ENCODE measurements around the gene ISG15.
"Not testable (repeated sequence)": the region's sequence is repeated elsewhere in the genome, so short reads cannot be mapped to it uniquely, and the experiment has no call there.

Gene ISG15

DNA sequence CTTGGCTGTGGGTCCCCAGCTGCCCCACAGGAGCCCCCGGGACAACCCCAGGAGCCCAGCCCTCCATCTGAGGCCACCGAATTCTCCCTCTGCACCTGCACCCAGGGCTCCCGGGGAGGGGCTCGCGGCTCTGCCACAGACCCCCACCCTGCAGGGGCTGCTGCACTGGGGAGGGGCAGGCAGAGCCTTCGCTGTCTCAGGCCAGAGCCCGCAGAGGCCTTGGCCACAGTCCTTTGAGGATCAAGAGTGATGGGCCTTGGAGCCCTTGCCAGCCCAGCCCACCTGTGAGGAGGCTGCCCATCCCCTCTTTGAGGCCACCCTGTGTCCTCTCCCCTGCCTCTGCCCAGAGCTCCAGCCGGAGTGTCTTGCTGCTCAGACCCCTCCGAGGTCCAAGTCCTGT is 37.9 kb upstream of the ISG15 start:
- no peak for DNase-seq (ENCODE audit: low read depth in 1 of 2, low spot score in 1 of 2)

DNA sequence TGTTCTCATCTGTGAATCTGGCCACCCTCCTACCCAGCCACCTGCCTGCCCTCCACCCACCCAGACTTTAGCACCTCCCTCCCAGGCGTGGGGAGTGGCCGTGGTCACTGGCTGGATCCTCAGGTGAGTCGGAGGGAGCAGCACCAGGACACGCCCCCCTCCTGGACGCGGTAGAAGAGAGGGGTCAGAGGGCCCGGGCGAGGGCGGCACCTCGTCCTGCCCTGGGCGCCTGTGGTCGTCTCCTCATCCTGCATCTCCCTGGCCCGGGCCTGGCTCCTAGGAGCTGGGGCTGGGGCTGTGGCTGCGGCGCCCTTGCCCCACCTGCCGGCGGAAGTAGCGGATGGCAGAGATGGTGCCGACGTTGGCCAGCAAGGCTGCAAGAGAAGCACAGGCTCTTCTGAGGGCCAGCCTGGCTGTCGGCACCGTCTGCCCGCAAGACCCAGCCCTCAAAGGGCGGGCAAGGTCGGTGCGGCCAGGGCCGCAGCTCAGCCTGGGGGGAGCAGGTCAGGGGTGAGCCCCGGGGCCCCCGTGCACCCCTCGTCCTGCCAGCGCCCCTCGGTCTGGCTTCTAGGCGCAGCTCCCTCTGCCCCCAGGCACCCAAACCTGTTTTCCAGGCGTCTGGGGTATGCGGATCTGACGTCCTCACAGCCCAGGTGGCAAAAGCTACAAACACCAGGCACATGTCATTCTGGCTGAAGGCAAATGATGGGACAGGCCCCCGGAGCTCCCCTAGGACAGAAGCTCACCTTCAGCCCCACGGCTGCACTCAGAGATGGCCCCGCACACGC is 37.2 kb upstream of the ISG15 start:
- peak; percentile 38 to 57 for DNase-seq (ENCODE audit: low read depth in 1 of 2, low spot score in 1 of 2)

DNA sequence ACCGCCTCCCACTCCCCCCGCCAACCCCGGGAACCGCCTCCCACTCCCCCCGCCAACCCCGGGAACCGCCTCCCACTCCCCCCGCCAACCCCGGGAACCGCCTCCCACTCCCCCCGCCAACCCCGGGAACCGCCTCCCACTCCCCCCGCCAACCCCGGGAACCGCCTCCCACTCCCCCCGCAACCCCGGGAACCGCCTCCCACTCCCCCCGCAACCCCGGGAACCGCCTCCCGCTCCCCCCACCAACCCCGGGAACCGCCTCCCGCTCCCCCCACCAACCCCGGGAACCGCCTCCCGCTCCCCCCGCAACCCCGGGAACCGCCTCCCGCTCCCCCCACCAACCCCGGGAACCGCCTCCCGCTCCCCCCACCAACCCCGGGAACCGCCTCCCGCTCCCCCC is 36.5 kb upstream of the ISG15 start:
- DNase-seq (ENCODE audit: low read depth in 1 of 2, low spot score in 1 of 2) = not testable (repeated sequence)

DNA sequence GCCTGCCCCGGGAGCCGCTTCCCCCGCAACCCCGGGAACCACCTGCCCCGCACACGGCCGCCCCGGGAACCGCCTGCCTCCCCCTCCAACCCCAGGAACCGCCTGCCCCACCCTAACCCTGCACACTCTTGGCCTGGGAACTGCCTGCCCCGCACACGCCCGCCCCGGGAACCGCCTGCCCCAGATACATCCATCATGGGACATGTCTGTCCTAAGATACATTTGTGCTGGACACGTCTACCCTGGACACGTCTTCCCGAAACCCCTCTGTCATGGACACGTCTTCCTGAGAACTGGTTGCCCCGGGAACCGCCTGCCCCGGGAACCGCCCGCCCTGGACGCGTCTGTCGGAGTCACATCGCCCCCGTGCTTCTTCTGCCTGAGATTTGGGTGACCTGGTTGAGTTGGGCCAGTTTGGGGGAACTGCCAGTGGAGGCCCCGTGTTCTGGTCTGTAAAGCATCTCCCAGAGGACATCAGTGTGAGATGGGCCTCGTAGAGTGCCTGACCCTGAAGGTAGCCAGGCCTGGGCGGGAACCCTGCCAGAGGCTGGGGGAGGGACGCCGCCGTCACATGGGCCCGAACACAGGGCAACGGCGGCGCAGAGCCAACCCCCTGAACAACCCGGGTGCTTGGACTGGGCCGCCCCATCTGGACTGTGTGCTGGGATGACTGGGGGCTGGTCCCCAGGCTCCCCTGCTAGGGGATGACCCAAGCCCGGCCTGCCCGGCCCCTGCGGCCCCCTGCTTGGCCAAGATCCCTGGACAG is 35.0 kb upstream of the ISG15 start:
- no peak for DNase-seq (ENCODE audit: low read depth in 1 of 2, low spot score in 1 of 2)

DNA sequence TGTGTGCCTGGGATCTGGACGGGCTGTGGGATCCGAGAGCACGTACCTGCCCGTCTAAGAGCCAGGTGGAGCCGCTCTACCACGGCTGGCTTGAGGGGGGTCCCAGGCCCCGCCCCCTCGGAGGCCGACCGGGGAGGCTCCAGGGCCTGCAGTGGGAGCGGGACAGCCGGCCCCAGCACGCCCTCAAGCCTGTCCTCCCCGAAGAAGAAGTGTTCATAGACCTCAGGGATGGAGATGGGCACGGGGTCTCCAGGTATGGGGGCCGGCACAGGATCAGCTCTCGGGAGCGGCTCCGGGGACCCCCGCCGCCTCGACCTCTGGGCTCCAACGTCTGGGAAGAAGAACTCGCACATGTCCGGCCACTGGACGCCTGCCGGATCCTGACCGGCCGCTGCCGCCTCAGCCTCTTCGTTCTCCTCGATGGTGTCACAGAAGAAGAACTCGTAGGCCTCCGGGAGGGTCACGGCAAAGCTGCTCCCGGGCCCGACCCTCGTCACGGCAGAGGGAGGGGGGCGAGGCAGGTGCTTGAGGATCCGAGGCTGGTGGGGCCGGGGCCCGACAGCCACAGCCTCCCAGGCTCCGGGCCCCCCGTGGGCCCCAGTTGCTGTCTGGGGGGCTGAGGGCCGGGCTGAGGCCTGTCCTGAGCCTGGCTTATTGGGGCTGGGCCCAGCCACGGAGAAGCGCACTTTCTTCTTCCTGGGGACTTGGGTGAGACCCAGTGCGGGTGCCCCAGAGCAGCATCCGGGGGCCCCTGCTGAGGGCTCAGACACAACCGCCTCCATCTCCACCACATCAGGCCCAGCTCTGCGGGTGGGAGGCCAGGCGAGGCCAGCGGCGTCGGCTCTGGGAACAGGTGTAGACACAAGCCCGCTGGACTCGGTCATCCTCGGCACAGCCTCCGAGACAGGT is 34.2 kb upstream of the ISG15 start:
- no peak for DNase-seq (ENCODE audit: low read depth in 1 of 2, low spot score in 1 of 2)

DNA sequence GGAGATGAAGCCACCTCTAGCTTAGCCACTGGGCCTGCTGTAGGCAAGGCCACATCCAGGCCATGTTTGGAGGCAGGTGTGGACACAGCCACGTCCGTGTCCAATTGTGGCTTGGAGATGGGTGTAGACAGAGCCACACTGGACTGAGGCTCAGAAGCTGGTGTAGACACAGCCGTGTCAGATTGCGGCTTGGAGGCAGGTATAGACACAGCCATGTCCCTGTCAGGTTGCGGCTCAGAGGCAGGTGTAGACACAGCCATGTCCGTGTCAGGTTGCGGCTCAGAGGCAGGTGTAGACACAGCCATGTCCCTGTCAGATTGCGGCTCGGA is 33.6 kb upstream of the ISG15 start:
- DNase-seq (ENCODE audit: low read depth in 1 of 2, low spot score in 1 of 2) = no peak

DNA sequence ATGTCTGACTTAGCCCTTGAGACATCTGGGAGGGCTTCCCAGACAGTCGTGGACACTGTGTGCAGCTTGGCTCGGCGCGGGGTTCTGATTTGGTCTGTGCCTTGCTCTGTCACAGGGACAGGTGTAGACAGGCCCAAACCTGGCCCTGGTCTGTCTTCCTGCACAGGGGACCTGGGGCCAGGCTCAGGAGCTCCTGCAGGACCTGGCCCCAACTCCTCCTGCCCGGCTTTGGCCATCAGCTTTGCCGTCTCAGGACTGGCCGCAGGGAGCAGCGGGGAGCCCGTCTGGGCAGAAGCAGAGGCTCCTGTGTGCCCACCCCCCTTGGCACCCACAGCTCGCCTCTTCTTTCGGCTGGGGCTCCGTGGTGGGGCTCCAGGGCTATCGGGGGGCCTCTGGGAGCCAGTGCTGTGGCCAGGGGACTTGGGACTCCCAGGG is 33.1 kb upstream of the ISG15 start:
- DNase-seq (ENCODE audit: low read depth in 1 of 2, low spot score in 1 of 2) = no peak

DNA sequence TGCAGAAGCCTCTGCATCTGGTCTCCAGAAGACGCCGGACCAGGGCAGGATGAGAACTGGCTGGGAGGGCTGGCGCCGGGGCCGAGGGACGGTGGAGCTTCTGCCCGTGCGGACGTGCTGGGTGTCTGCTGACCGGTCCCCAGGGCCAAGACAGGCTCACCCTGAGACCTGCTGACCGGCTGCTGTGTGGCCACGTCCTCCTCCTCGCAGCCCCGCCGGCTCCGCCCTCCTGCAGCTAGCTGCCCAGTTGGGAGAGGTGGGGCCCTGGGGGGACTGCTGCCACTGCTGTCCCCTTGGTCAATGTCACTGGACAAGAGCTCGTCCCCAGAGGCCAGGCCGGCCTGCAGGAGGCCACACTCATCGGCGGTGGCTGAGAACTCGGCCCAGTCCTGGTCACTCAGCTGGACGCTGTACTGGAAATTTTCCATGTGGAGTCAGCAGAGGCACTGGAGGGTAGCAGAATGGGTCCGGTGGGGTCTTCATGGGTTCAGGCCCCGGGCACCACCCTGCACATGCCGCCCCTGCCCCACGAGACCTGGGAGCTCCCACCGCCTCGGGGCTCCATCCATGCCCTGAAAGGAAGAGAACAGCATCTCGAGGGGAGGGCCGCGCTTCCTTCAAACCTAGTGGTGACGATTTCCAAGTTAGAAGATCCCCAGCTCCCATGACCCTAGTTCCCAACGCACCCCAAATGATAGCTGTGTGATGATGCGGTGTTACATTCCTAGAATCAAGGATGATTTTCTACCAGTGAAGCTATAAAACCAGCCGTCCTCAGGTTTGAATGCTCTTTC is 32.5 kb upstream of the ISG15 start:
- DNase-seq (ENCODE audit: low read depth in 1 of 2, low spot score in 1 of 2) = no peak

DNA sequence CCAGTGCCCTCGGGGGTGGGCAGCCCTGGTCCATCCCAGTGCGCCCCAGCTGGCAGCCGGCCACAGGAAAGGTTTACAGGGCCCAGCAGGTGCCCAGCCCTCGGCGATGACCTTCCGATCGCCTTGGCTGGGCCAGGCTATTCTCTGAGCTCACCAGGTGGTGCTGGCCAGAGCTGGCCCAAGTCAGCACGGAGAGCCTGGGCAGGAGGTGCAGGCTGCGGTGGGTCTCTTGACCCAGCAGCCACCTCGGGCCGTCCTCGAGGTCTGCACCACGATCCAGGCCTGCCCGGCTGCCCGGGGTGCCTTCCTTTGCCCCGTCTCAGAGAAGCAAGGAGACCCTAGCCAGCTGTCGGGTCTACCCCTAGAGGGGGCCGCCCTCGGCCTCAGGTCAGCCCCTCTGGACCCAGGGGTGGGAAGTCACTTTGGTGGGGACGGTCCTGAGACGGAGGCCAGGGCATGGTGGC is 31.8 kb upstream of the ISG15 start:
- DNase-seq (ENCODE audit: low read depth in 1 of 2, low spot score in 1 of 2) = no peak

DNA sequence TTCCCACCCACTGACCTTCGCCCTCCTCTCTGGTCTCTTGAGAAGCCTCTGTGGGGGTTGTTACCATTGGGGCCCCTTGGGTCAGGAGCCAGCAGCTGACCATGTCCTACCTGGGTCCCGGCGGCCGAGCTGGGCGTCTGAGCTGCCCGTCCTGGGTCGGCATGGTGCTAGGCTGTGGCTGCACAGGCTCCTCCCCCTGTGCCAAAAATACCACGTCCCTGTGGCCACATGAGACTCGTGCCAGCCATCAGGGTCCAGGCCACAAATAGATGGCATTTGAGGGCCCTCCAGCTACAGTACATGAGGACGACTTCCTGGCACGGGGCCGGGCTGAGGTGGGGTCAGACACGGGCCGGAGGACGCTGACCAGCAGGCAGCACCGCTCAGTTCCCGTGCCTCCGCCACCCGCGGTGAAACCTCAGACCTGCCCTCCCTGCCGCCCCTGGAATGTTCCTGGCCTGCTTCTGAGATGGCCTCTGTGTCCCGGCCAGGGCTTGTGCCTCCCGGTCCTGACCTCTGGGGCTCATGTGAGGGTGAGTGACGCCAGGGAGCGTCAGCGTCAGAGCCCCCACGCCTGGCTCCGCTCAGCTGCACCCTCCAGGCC is 31.2 kb upstream of the ISG15 start, which contains the start of gene PERM1:
Gene PERM1 (minus strand): TSS at position 139 of the 604 bp plus-strand sequence. CDS start 1,064 bp downstream, outside the sequence.
- DNase-seq (ENCODE audit: low read depth in 1 of 2, low spot score in 1 of 2) = no peak

DNA sequence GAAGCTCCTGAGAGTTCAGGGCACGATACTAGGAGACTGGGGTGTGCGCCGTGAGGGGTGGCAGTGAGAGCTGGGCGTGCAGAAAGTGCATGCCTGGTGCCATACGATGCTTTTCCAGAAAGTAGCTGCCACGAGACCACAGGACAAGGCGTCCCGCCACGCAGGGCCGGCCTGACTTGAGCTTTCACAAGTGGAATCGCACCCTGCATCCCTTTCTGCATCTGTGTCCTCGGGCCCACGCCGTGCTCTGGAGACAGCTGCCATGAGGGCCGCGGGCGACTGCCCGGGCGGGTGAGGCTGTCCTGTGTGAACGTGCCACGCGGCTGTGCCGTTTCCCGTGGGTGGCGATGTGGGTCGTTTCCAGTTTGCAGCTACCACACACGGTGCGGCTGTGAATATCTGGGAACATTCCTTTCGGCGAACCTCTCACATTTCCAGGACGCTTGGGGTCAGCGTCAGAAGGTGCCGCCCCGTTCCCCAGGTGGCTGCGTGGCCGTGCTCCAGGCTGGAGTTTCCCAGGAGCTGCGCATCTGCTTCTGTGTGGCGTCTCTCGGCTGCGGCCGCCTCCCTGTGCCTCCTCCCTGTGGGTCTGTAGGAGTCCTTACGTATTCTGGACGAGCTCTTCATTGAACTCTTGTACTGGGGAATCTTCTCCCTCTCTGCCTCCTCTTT is 30.4 kb upstream of the ISG15 start:
- no peak for DNase-seq (ENCODE audit: low read depth in 1 of 2, low spot score in 1 of 2)

DNA sequence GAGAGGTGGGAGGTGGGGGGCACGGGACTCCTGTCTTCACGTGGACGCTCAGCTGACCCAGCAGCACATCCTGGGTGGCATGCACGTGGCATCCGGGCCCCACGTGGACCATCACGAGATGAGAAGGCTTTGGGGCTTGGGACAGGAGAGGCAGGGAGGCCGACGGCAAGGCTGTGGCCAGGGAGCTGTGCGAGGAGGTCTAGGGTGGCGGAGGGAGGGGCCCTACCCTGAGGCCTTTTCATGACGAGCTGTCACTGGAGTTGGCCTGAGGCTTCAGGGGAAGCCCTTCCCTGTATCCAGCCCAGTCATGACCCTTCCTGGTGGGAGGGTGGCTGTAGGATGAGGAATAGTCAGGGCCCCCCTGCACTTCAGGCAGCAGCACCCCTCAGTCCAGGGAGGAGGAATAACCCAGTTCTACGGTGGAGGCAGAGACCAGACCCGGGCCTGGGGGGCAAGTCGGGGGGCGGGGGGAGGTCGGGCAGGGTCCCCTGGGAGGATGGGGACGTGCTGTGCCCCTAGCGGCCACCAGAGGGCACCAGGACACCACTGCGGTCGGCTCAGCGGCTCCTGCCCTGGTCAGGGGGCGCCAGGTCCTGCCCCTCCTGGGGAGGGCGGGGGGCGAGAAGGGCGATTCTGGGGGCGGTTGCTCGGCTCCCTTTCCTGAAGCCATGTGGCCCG is 29.4 kb upstream of the ISG15 start:
- DNase-seq (ENCODE audit: low read depth in 1 of 2, low spot score in 1 of 2) = peak; percentile 34 to 53

DNA sequence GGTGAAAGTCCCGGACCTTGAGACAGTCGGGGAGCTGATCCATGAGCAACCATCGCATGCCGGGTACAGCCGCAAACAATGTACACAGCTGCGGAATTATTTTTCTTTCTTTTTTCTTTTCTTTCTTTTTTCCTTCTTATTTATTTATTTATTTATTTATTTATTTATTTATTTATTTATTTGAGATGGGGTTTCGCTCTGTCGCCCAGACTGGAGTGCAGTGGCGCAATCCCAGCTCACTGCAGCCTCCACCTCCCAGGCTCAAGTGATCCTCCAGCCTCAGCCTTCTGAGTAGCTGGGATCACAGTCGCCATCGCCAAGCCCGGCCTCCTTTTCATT is 28.9 kb upstream of the ISG15 start:
- no peak for DNase-seq (ENCODE audit: low read depth in 1 of 2, low spot score in 1 of 2)

DNA sequence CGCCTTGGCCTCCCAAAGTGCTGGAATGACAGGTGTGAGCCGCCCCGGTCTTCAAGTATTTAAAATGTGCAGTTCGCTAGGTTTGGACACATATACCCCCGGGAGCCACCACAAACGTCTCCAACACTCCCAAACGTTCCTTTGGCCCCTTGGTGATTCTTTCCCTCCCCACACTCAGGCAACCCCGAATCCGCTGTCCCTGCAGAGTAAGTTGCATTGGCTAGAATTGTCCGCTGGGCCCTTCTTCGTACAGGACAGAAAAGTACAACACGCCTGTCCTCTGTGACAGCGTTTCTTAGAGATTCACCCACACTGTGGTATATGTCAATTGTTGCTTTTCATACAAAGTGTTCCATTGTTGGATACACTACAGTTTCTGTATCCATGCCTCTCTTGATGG is 28.2 kb upstream of the ISG15 start:
- no peak for DNase-seq (ENCODE audit: low read depth in 1 of 2, low spot score in 1 of 2)

DNA sequence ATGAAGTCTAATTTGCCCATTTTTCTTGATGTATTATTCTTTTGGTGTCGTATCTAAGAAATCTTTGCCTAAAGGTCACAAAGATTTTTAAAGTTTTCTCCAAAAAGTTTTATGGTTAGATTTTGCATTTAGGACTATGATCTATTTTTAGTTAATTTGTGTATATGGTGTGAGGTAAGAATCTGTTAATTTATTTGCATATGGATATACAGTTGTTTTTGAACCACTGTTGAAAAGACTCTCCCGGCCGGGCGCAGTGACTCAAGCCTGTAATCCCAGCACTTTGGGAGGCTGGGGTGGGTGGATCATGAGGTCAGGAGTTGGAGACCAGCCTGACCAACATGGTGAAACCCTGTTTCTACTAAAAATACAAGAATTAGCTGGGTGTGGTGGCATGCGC is 25.2 kb upstream of the ISG15 start:
- not testable (repeated sequence) for DNase-seq (ENCODE audit: low read depth in 1 of 2, low spot score in 1 of 2)

DNA sequence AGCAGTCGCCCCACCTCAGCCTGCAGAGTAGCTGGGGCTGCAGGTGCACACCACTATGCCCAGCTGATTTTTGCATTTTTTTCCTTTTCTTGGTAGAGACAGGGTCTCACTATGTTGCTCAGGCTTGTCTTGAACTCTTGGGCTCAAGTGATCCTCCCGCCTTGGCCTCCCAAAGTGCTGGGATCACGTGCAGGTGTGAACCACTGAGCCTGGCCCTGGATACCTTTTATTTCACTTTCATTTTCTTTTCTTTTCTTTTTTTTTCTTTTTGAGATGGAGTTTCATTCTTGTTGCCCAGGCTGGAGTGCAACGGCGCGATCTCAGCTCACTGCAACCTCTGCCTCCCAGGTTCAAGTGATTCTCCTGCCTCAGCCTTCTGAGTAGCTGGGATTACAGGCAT is 22.0 kb upstream of the ISG15 start:
- DNase-seq (ENCODE audit: low read depth in 1 of 2, low spot score in 1 of 2) = not testable (repeated sequence)

DNA sequence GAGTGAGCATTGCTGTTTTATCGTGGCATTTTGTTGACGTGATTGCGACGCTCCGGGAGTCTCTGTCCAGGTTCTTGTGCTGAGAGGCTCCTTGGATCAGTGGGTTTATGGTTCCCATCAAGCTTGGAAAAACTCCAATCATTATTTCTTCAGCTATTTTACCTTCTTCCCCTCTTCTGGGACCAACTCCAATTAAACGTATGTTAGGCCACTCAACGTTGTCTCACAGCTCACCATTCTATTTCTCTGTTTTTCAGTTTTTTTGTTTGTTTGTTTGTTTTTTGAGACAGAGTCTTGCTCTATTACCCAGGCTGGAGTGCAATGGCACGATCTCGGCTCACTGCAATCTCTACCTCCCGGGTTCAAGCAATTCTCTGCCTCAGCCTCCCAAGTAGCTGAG is 21.4 kb upstream of the ISG15 start:
- no peak for DNase-seq (ENCODE audit: low read depth in 1 of 2, low spot score in 1 of 2)

DNA sequence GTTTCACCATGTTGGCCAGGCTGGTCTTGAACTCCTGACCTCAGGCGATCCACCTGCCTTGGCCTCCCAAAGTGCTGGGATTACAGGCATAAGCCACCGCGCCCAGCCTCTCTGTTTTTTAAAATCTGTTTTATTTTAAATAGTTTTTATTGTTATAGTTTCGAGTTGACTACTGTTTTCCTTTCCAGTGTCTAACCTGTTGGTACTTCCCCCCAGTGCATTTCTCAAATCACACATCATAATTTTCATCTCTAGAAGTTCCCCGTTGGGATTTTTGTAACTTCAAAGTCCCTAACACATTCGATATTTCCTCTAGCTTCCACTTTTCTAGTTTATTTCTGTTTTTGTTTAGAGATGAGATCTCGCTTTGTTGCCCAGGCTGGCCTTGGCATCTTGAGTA is 20.9 kb upstream of the ISG15 start:
- DNase-seq (ENCODE audit: low read depth in 1 of 2, low spot score in 1 of 2) = no peak

DNA sequence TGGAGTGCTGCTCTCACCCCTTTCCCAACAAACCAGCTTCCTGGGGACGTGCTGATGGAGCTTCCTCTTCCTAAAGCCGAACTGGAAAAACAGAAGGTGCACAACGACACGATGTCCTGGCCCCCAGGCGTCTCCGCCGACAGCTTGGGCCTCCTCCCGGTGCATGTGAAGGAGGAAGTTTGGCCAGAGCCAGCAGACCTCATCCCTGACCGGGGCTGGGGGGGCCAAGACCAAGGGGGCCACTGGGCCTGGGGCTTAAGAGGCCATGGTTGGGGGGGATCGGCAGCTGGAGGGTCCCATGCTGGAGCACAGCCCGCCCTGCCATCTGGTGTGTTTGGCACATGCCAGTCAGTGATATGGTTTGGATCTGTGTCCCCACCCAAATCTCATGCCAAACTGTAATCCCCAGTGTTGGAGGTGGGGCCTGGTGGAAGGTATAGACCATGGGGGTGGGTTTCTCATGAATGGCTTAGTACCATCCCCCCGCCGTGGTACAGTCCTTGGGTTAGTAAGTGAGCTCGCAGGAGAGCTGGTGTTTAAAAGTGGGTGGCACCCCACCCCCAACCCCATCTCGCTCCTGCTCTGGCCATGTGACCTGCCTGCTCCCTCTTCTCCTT is 19.8 kb upstream of the ISG15 start:
- DNase-seq (ENCODE audit: low read depth in 1 of 2, low spot score in 1 of 2) = no peak

Data from stimulated activated CD4-positive, alpha-beta T cell treated with anti-CD3 and anti-CD28 coated beads, Interleukin-15, amount 100 ng/mL, for 1 hour (primary cell).